Panc1 (cell line): ENCODE measurements around the gene APOC3. TPM values are rescaled to one million over a fixed set of nuclear protein-coding genes. Genes with fewer than 3 reads are reported as not detected.

ENCODE experiments used
- ATAC-seq: fragments of 200-7000 bp; cut with Tn5 transposase; 2 replicates; pipeline ENCODE4 v1.9.1; 2020; ENCODE audit warnings: mild to moderate bottlenecking, moderate library complexity
- BruUV-seq: library from RNA; stranded (reverse); fragments of 400-500 nt; replicated peaks from 2 replicates; lab custom pipeline; 2021; lab: Mats Ljungman, UMichigan
- CTCF ChIA-PET: fragments of 300-600 bp; sonication (Branson Sonifier 250); formaldehyde crosslinking; loops from one replicate; lab custom pipeline; 2022; ENCODE audit warnings: antibody characterized with exemption; lab: Charles Lee
- POLR2A ChIA-PET: fragments of 300-600 bp; sonication (Branson Sonifier 250); formaldehyde crosslinking; loops from one replicate; lab custom pipeline; 2022; ENCODE audit warnings: antibody characterized with exemption; lab: Charles Lee
- DNase-seq: peaks from one replicate; pipeline ENCODE4 v3.0.0-alpha.2; 2010; ENCODE audit warnings: low read depth, low spot score
- H3K27ac ChIP-seq: 2 replicates; pipeline ENCODE4 v1.5.1; 2011; ENCODE audit warnings: mild to moderate bottlenecking, low read length, inconsistent platforms
- H3K27me3 ChIP-seq: fragments of 200-500 bp; sonication (Bioruptor generic); 2 replicates; pipeline ENCODE4 v1.6.0; 2014; ENCODE audit warnings: low read length, inconsistent platforms; ENCODE audit not compliant: control insufficient read depth, insufficient read depth
- H3K36me3 ChIP-seq: fragments of 200-500 bp; sonication (Bioruptor generic); 2 replicates; pipeline ENCODE4 v1.5.1; 2014; ENCODE audit warnings: inconsistent platforms, mild to moderate bottlenecking, low read length, moderate library complexity; ENCODE audit not compliant: control insufficient read depth, insufficient read depth
- H3K4me1 ChIP-seq: 2 replicates; pipeline ENCODE4 v1.5.1; 2011; ENCODE audit warnings: inconsistent platforms, mild to moderate bottlenecking, low read length, moderate library complexity; ENCODE audit not compliant: control insufficient read depth, insufficient read depth
- H3K4me3 ChIP-seq, 2 experiments: 2 replicates each; pipeline ENCODE4 v1.5.1; 2011 to 2012; ENCODE audit warnings: low read depth in 2 of 2, low read length in 2 of 2, mild to moderate bottlenecking in 2 of 2, inconsistent platforms in 1 of 2, moderate library complexity in 1 of 2
- H3K9me3 ChIP-seq: fragments of 200-500 bp; sonication (Bioruptor generic); 2 replicates; pipeline ENCODE4 v1.5.1; 2014; ENCODE audit warnings: low read depth, mild to moderate bottlenecking, inconsistent platforms, low read length, moderate library complexity; ENCODE audit not compliant: control insufficient read depth, insufficient read depth
- POLR2AphosphoS5 ChIP-seq: IDR thresholded peaks from 2 replicates; pipeline ENCODE4 v1.6.1; 2012; ENCODE audit warnings: mild to moderate bottlenecking, low read depth, low read length, moderate library complexity
- REST ChIP-seq, 2 experiments: IDR thresholded peaks; 2 replicates each; pipeline ENCODE4 v1.6.1; 2011 to 2012; ENCODE audit warnings: low read depth in 2 of 2, control low read depth in 1 of 2, low read length in 1 of 2, mild to moderate bottlenecking in 1 of 2, moderate library complexity in 1 of 2; ENCODE audit not compliant: insufficient read depth in 1 of 2
- SIN3A ChIP-seq: IDR thresholded peaks from 2 replicates; pipeline ENCODE4 v1.6.1; 2012; ENCODE audit warnings: low read depth, mild to moderate bottlenecking, low read length, moderate library complexity, borderline replicate concordance; ENCODE audit not compliant: insufficient read depth
- TCF7L2 ChIP-seq: IDR thresholded peaks from 2 replicates; pipeline ENCODE4 v1.6.1; 2011; ENCODE audit warnings: mild to moderate bottlenecking, low read depth, low read length, inconsistent platforms
- in situ Hi-C: cut with HindIII; loops from 2 replicates; pipeline ENCODE4 v1.10.0; 2016; ENCODE audit warnings: low sequenced_read_pairs, low pct_unique_long_range_greater_than_20kb
- intact Hi-C: fragments of 100-400 bp; cut with micrococcal nuclease; formaldehyde crosslinking; loops from one replicate; pipeline ENCODE4 v1.10.0; 2022; ENCODE audit not compliant: unreplicated experiment
- total RNA-seq: library from RNA; stranded (reverse); gene quantifications from one replicate; pipeline ENCODE4 v1.2.1, GENCODE V29; 2021; ENCODE audit not compliant: unreplicated experiment
- TF ChIP-seq, protein P1 (sequence below): fragments of 450-650 bp; IDR thresholded peaks from 2 replicates; pipeline ENCODE4 v1.5.1; 2017; ENCODE audit warnings: mild to moderate bottlenecking

APOC3 gene
- total RNA-seq, 1 experiment from 2014 or later, result 1.2 TPM

GRCh38 chr11:116856423-116856822, 26.7 kb downstream of the APOC3 start:
- in situ Hi-C loops, result no loop called here
- no peak overlapping the region for H3K27ac ChIP-seq
- intact Hi-C loops, result no loop called here
- no TSS peak for BruUV-seq
- no peak for ATAC-seq
- no peak for DNase-seq
- TF ChIP-seq, protein P1, sequence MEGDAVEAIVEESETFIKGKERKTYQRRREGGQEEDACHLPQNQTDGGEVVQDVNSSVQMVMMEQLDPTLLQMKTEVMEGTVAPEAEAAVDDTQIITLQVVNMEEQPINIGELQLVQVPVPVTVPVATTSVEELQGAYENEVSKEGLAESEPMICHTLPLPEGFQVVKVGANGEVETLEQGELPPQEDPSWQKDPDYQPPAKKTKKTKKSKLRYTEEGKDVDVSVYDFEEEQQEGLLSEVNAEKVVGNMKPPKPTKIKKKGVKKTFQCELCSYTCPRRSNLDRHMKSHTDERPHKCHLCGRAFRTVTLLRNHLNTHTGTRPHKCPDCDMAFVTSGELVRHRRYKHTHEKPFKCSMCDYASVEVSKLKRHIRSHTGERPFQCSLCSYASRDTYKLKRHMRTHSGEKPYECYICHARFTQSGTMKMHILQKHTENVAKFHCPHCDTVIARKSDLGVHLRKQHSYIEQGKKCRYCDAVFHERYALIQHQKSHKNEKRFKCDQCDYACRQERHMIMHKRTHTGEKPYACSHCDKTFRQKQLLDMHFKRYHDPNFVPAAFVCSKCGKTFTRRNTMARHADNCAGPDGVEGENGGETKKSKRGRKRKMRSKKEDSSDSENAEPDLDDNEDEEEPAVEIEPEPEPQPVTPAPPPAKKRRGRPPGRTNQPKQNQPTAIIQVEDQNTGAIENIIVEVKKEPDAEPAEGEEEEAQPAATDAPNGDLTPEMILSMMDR, result no peak
- TF ChIP-seq POLR2AphosphoS5, result no peak
- TF ChIP-seq SIN3A, result no peak
- TF ChIP-seq TCF7L2, result no peak
- no peak for TF ChIP-seq REST (IDR thresholded peaks at IDR 0.05; ENCODE audit: insufficient read depth in 1 of 2, low read depth in 2 of 2, low read length in 1 of 2)
- ChIA-PET POLR2A (interaction anchor here (0.9 to 1.0 kb wide), 2 partner anchors 16 to 57 kb away, joined by 3 to 4 read pairs; no protein-coding TSS in a partner anchor), CTCF (interaction anchor here (0.7 to 1.0 kb wide), 2 partner anchors 21 to 272 kb away, joined by 4 to 5 read pairs; no protein-coding TSS in a partner anchor)
- H3K36me3 ChIP-seq, result peaks cover 3% of the 10 kb centered on the region; the same call in 1 of the 2 replicates
- peaks cover 8% of the 10 kb centered on the region; the same call in 1 of the 2 replicates for H3K4me1 ChIP-seq
- H3K27me3 ChIP-seq, result no peaks in the 10 kb centered on the region
- H3K4me3 ChIP-seq, result no peak overlapping the region
- no peaks in the 10 kb centered on the region for H3K9me3 ChIP-seq

DNA sequence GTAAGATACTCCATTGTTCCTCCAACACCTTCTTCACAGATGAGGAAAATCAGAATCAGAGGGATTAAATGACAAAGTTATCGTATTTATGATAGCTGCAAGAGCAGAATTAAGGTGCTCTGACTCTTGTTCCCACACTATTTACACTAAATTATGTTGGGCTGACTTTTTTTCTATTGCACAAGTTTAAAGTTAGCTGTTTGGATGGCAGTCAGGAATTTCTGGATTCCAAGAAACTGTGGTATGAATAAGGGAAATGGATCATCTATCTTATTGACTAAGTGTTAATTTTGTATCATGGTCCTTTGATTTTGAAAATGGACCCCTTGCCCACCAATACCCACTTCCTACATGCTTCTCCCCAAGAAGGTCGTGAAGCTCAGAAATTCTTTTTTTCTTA, 27.6 kb downstream of the APOC3 start:
- TSS peak; percentile 34 for BruUV-seq
- ChIA-PET POLR2A (interaction anchor here (1.0 kb wide), 1 partner anchor 58 kb away, joined by 3 read pairs; no protein-coding TSS in a partner anchor), CTCF (no interaction called here)
- TF ChIP-seq POLR2AphosphoS5 (no peak), SIN3A (no peak), REST (IDR thresholded peaks at IDR 0.05; ENCODE audit: insufficient read depth in 1 of 2, low read depth in 2 of 2, low read length in 1 of 2) (no peak), TCF7L2 (no peak)
- TF ChIP-seq, protein P1, result no peak
- H3K27ac ChIP-seq, result no peak overlapping the region
- H3K36me3 ChIP-seq, result peaks cover 3% of the 10 kb centered on the region; the same call in 1 of the 2 replicates
- intact Hi-C loops, result no loop called here
- ATAC-seq (no peak), DNase-seq (no peak)
- H3K4me3 ChIP-seq, result no peak overlapping the region
- H3K27me3 ChIP-seq, result no peaks in the 10 kb centered on the region
- in situ Hi-C loops, result no loop called here
- H3K4me1 ChIP-seq, result peaks cover 7% of the 10 kb centered on the region; the same call in 1 of the 2 replicates
- no peaks in the 10 kb centered on the region for H3K9me3 ChIP-seq
